ENCODE data around the gene ALOX15.
"Not testable (repeated sequence)": the region's sequence is repeated elsewhere in the genome, so short reads cannot be mapped to it uniquely, and the experiment has no call there.

ALOX15 gene

DNA sequence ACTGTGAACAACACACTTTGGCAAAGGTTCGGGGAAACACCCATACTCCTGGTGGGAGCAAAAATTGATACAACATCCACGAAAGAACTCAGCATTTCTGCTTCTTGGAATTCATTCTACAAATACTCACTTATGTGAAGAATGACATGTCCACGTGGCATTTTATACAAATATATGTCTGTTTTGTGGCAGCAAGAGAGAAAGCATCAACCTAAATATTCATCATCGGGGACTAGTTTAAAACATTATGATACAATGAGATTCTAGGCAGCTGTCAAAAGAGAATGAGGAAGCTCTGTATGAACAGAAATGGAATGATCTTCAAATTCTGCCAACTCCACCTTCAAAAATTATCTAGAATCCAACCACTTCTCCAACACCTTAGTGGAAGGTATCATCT, 25.7 kb upstream of the ALOX15 start:
- no peak overlapping the region for H3K4me3 Mint-ChIP-seq
- peaks cover 9 to 24% of the 10 kb centered on the region in 2 donors for H3K36me3 Mint-ChIP-seq
- H3K4me1 Mint-ChIP-seq = no peaks in the 10 kb centered on the region
- no peak for ATAC-seq (replicated peaks)
- H3K9me3 Mint-ChIP-seq = no peaks in the 10 kb centered on the region
- no peak overlapping the region for H3K27ac Mint-ChIP-seq
- peaks cover 0 to 4% of the 10 kb centered on the region in 2 donors for H3K27me3 Mint-ChIP-seq
- DNase-seq = no peak

DNA sequence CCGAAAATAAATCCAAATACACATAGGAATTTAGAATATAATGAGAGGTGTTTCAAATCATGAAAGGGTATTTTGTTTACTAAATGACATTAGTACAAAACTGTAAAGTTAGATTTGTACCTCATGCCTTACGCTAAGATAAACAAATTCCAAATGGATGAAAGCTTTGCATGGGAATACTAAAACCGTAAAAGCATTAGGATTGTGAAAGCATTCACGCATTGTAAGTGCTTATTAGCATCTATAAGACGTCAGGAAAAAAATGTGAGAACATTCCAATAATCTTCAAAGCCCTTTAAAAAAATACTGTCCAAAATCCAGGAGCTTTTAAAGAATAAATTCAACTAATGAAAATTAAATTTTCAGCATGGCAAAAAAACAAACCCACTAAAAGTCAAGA, 24.8 kb upstream of the ALOX15 start:
- Mint-ChIP-seq H3K27me3 (peaks cover 0 to 5% of the 10 kb centered on the region in 2 donors), H3K9me3 (no peaks in the 10 kb centered on the region)

DNA sequence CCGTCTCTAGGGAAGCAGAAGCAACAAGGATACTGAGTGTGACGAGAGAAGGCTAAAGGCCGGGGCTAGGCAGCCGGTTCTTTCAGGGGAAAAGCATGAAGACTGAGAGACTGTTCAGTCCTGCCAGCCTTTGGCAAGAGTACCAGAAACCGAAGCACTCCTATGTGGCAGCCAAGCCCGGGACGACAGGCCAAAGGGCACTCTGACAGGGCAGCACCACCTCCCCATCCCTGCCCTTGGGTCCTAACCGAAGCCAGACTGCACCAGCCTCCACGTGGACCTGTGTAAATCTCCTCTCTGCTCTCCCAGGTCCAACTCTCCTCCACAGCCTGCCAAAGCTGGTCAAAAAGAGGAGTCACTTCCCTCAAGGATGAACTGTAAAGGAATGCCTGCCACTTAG, 23.5 kb upstream of the ALOX15 start:
- Mint-ChIP-seq H3K4me1 (no peaks in the 10 kb centered on the region), H3K27me3 (peaks cover 0 to 5% of the 10 kb centered on the region in 2 donors), H3K4me3 (no peak overlapping the region), H3K36me3 (peaks cover 0 to 6% of the 10 kb centered on the region in 2 donors), H3K9me3 (no peaks in the 10 kb centered on the region), H3K27ac (no peak overlapping the region)
- ATAC-seq (replicated peaks) (no peak), DNase-seq (no peak)

More for the DNA sequence above, 24.8 kb upstream of the ALOX15 start:
- H3K36me3 Mint-ChIP-seq = peaks cover 6 to 17% of the 10 kb centered on the region in 2 donors
- no peaks in the 10 kb centered on the region for H3K4me1 Mint-ChIP-seq
- H3K27ac Mint-ChIP-seq = no peak overlapping the region
- DNase-seq = no peak
- no peak overlapping the region for H3K4me3 Mint-ChIP-seq
- no peak for ATAC-seq (replicated peaks)

DNA sequence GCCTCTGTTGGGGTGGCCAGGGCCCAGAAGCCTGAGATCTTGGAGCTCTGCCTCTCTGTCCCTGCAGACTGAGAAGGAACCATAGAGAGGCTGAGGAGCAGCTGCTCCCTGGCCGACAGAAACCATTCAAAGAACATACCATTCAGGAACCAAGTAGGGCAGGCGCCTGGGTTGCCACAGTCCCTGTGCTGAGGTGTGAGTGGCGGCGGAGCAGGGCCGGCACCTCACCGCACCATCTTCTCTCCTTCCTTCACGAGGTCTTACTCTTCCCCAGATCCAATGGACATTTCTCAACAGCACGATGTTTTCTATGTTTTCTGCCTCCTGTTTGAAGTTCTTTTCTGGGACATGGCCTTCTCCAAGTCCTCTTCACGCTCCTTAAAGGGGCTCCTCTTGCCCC, 22.8 kb upstream of the ALOX15 start:
- Mint-ChIP-seq H3K4me3 (no peak overlapping the region), H3K4me1 (no peaks in the 10 kb centered on the region), H3K27me3 (peaks cover 0 to 11% of the 10 kb centered on the region in 2 donors), H3K36me3 (no peaks in the 10 kb centered on the region), H3K27ac (no peak overlapping the region), H3K9me3 (no peaks in the 10 kb centered on the region)
- ATAC-seq (replicated peaks) = no peak
- DNase-seq = no peak

DNA sequence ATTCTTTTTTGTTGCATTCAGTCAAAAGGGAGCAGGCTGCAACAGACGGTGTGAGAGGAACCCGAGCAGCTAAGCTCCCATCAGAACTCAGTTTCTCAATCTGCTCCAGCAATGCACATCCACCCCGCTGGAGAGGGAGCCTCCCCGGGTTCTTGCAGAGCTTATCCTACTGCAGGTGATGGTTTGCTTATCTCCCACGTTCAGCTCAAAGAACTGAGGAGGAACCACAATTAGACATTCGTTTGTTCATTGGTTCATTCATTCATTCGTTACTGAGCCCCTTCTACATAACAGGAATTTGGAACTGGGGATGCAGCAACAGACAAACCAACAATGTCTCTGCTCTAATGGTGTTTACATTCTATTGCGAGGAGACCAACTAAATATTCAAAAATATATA, 22.2 kb upstream of the ALOX15 start:
- DNase-seq (no peak), ATAC-seq (replicated peaks) (no peak)
- Mint-ChIP-seq H3K4me3 (no peak overlapping the region), H3K36me3 (no peaks in the 10 kb centered on the region), H3K9me3 (no peaks in the 10 kb centered on the region), H3K4me1 (peaks cover 1 to 2% of the 10 kb centered on the region in 2 donors), H3K27ac (no peak overlapping the region), H3K27me3 (peaks cover 1 to 15% of the 10 kb centered on the region in 2 donors)

DNA sequence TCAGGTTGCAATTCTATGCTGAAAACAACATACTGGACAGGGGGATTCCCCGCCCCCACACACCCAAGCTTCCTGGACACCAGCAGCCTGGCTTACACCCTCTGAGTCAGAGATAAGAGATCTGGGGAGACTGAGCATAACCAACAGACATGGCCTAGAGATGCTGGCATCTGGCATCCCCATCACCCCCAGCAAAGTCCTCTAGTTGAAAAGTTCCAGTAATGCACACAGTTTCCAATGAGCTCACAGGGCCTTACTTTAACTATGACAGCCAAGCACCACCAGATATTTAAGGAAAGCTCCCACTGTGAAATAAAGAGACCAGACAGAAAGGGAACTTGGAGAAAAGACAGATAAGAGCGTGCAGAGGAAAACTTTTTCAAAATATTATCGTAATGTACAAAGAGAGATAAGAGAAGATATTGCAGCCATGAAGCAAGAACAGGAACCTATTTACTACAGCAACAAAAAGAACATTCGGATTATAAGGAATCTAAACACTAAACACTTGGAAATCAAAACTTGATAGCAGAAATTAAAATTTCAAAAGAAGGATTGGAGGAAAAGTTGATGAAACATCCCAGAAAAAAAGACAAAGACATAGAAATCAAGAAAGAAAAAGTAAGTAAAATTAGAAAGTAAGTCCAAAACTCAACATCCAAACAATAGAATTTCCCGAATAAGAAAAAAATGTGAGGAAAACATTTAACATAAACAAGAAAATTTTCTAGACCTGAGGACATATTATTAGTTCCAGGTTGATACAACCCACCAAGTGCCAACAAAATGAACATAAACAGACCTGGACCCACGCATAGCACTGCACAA, 17.2 kb upstream of the ALOX15 start:
- Mint-ChIP-seq H3K4me3 (no peak overlapping the region), H3K4me1 (peaks cover 4 to 7% of the 10 kb centered on the region in 2 donors), H3K9me3 (no peaks in the 10 kb centered on the region), H3K27ac (no peak overlapping the region), H3K36me3 (no peaks in the 10 kb centered on the region), H3K27me3 (peaks cover 13 to 19% of the 10 kb centered on the region in 2 donors)
- no peak for DNase-seq
- peak; percentile 85 to 98 for ATAC-seq (replicated peaks)

DNA sequence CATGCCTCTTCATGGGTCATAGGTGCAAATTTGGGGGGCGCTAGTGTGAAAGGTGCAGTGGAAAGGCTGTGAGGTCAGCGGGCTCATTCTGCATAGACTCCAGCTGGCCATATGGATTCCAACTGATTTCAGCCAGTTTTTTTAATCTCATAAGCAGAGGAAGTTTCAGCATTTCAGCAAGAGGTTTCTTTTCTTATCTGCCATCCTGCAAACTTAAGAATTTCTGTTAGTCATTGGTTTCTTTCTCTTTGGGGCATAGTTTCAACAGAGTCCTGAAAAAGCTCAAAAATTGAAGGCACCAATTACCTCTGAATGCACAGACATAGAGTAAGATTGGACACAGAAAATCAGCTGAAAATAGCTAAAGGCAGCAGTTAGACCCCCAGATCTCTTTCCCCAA, 16.2 kb upstream of the ALOX15 start:
- no peak for ATAC-seq (replicated peaks)
- peaks cover 4 to 7% of the 10 kb centered on the region in 2 donors for H3K4me1 Mint-ChIP-seq
- H3K4me3 Mint-ChIP-seq = no peak overlapping the region
- peaks cover 13 to 22% of the 10 kb centered on the region in 2 donors for H3K27me3 Mint-ChIP-seq
- no peaks in the 10 kb centered on the region for H3K9me3 Mint-ChIP-seq
- no peak for DNase-seq
- no peak overlapping the region for H3K27ac Mint-ChIP-seq
- H3K36me3 Mint-ChIP-seq = no peaks in the 10 kb centered on the region

DNA sequence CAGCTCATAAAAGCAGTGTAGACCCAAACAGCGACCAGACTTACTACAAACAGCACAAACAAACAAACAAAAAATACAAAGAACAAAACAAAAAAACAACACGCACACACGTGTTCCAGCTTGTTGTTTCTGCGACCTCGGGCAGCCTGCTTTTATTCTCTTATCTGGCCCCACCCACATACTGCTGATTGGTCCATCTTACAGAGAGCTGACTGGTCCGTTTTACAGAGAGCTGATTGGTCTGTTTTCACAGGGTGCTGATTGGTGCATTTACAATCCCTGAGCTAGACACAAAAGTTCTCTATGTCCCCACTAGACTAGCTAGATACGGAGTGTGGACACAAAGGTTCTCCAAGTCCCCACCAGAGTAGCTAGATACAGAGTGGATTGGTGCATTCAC, 14.5 kb upstream of the ALOX15 start:
- ATAC-seq (replicated peaks); H3K4me3 Mint-ChIP-seq; H3K4me1 Mint-ChIP-seq; H3K27ac Mint-ChIP-seq; H3K9me3 Mint-ChIP-seq; H3K36me3 Mint-ChIP-seq; DNase-seq: not testable (repeated sequence)
- H3K27me3 Mint-ChIP-seq = peaks cover 19 to 30% of the 10 kb centered on the region in 2 donors

DNA sequence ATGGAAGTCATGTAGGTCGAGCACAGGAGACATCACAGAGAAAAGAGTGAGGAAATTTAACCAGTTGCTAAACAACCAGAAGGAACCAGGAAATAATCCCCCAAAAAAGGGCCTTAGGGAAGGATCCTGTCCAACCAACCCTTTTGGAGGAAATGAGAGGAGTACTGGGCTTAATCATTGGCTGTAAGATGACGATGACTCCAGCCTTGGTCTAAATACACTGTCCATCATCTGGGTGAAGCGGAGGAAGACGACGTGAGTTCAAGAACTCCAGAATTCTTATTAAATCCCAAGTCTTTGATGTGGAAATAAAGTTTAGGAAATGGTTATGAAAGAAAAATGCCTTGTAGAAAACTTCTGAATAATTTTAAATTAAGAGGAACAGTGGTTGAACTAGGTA, 11.5 kb upstream of the ALOX15 start:
- Mint-ChIP-seq H3K27me3 (peaks cover 25 to 32% of the 10 kb centered on the region in 2 donors), H3K9me3 (no peaks in the 10 kb centered on the region)
- no peak for ATAC-seq (replicated peaks)

DNA sequence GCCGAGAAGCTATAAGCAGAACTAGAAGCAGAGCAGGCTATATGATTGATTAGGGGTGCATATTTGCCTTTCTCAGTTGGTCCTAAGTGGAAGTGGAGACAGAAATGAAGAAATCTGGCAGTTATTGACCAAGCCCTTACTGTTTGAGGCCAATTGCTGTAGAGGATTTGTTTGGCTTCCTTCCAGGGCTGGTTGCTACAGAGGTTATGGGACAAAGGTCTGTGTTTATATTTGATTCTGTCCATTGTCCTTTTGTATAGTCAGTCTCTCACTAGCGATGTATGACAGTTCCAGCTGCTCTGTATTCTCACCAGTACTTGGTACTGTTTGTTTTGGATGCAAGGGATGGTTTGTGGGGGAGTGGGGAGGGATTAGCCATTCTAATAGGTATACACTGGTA, 7.3 kb upstream of the ALOX15 start:
- peaks cover 0 to 1% of the 10 kb centered on the region in 2 donors for H3K9me3 Mint-ChIP-seq
- no peak overlapping the region for H3K4me3 Mint-ChIP-seq
- H3K36me3 Mint-ChIP-seq = no peaks in the 10 kb centered on the region
- H3K4me1 Mint-ChIP-seq = no peaks in the 10 kb centered on the region
- H3K27me3 Mint-ChIP-seq = peaks cover 46 to 59% of the 10 kb centered on the region in 2 donors
- no peak for DNase-seq
- H3K27ac Mint-ChIP-seq = no peak overlapping the region
- no peak for ATAC-seq (replicated peaks)

More for the DNA sequence above, 11.5 kb upstream of the ALOX15 start:
- Mint-ChIP-seq H3K4me3 (no peak overlapping the region), H3K4me1 (no peaks in the 10 kb centered on the region), H3K36me3 (no peaks in the 10 kb centered on the region), H3K27ac (no peak overlapping the region)
- DNase-seq = no peak

DNA sequence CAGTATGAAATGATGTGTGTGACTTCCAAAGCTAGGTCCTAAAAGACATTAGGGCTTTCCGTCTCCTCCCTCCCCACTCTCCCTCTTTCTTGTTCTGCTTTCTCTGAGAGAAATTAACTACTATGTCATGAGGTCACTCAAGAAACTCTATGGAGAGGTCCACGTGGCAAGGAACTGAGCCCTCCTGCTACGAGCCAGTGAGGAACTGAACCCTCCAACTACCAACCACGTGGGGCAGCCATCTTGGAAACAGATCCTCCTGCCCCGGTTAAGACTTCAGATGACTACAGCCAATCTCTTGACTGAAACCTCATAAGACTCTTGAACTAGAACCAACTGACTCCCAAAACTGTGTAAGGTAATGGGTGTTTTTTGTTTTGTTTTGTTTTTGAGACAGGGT, 4.2 kb upstream of the ALOX15 start:
- peaks cover 8 to 14% of the 10 kb centered on the region in 2 donors for H3K4me1 Mint-ChIP-seq
- no peak overlapping the region for H3K27ac Mint-ChIP-seq
- ATAC-seq (replicated peaks) (no peak), DNase-seq (no peak)
- H3K27me3 Mint-ChIP-seq = peaks cover 68 to 74% of the 10 kb centered on the region in 2 donors
- H3K4me3 Mint-ChIP-seq = no peak overlapping the region
- H3K36me3 Mint-ChIP-seq = no peaks in the 10 kb centered on the region
- H3K9me3 Mint-ChIP-seq = peaks cover 0 to 1% of the 10 kb centered on the region in 2 donors

DNA sequence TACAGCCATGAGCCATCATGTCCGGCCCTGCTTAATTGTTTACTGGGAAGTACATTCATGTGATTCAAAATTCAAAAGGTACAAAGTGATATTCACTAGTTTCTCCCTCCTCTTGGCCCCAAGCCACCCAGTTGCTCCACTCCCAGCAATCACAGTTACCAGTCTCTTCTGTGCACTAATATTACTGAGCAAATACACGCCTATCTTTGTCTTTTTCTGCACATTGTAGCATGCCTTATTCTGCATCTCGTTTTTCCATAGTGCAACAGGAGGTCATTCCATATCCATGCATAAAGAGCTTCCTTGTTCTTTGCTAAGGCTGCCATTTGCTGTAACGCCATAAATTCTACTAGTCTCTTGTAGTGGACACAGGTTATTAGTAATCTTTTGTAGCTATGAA, 2.2 kb upstream of the ALOX15 start:
- H3K9me3 Mint-ChIP-seq = peaks cover 0 to 1% of the 10 kb centered on the region in 2 donors
- H3K27me3 Mint-ChIP-seq = peaks cover 64 to 81% of the 10 kb centered on the region in 2 donors
- H3K4me1 Mint-ChIP-seq = peaks cover 15 to 27% of the 10 kb centered on the region in 2 donors
- H3K4me3 Mint-ChIP-seq = no peak overlapping the region
- ATAC-seq (replicated peaks) = no peak
- H3K27ac Mint-ChIP-seq = no peak overlapping the region
- DNase-seq = no peak
- H3K36me3 Mint-ChIP-seq = no peaks in the 10 kb centered on the region

DNA sequence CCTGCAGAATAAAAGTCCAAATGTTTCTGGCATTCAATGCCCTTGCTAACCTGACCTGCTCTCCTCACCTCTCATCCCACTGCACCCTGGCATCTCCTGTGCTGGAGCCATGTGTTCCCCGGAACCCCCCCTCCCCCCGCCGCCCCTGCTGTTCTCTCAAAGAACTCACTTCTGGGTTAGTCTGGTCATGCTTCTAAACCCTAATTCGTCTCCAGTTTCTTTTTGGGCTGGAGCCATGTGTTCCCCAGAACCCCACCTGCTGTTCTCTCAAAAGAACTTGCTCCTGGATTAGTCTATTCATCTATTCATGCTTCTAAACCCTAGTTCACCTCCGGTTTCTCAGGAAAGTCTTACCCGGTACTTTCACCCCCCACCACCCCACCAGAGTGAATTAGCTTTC, 808 bp upstream of the ALOX15 start:
- H3K4me1 Mint-ChIP-seq = peaks cover 19 to 34% of the 10 kb centered on the region in 2 donors
- no peak for ATAC-seq (replicated peaks)
- peaks cover 0 to 3% of the 10 kb centered on the region in 2 donors for H3K36me3 Mint-ChIP-seq
- peaks cover 65 to 88% of the 10 kb centered on the region in 2 donors for H3K27me3 Mint-ChIP-seq
- no peak overlapping the region for H3K4me3 Mint-ChIP-seq
- DNase-seq = no peak
- peaks cover 0 to 1% of the 10 kb centered on the region in 2 donors for H3K9me3 Mint-ChIP-seq
- H3K27ac Mint-ChIP-seq = no peak overlapping the region

DNA sequence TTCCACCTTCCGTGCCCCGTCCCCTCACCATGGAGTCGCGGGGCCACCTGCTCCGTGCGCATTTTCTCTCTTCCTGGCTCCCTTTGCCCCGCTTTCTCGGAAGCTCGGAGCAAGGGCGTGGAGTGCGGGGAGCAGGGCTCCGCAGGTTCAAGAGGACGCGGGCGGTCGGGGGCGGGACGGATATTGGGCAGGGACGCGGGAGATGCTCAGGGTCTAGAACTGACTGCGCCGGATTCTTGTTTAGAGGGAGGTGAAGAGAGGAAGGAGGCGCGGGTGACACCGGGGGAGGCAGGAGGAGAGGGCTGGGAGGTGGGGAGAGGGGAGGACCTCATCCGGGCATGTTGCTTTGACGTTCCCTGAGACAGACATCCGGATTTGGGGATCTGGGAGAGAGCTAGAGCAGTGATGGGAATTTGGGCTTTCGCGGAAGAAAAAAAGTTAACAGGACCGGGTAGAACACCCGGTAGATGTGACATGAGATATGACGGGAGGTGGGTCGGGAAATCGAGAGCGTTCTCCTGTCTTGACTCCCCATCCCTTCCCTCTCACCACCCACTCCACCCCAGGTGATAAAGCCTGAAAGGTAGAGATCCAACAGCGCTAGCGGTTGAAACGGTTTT, 799 bp downstream of the ALOX15 start:
- DNase-seq; ATAC-seq (replicated peaks); H3K27ac Mint-ChIP-seq; H3K9me3 Mint-ChIP-seq; H3K36me3 Mint-ChIP-seq: not testable (repeated sequence)
- peaks cover 32 to 50% of the 10 kb centered on the region in 2 donors for H3K4me1 Mint-ChIP-seq
- H3K27me3 Mint-ChIP-seq = peaks cover 55 to 76% of the 10 kb centered on the region in 2 donors
- peak overlapping the region; percentile 17 to 37 for H3K4me3 Mint-ChIP-seq
